SK-N-MC (cell line): ENCODE results near the gene BLID.

Experiments used
- DNase-seq: peaks from one replicate; pipeline ENCODE4 v3.0.0-alpha.2; 2011; ENCODE audit warnings: low read depth, low spot score
- H3K27ac ChIP-seq: fragments of 200-600 bp; sonication (generic); 2 replicates; pipeline ENCODE4 v1.5.1; 2016; ENCODE audit warnings: mixed run types
- H3K36me3 ChIP-seq: fragments of 200-600 bp; sonication (generic); 2 replicates; pipeline ENCODE4 v1.6.1; 2017; ENCODE audit warnings: antibody characterized with exemption, low read length, mixed read lengths; ENCODE audit not compliant: insufficient read depth
- H3K4me3 ChIP-seq: fragments of 200-600 bp; sonication (generic); 2 replicates; pipeline ENCODE4 v1.5.1; 2016
- H3K9ac ChIP-seq: fragments of 200-600 bp; sonication (generic); 2 replicates; pipeline ENCODE4 v1.8.0; 2017; ENCODE audit warnings: mixed run types, mixed read lengths; ENCODE audit not compliant: insufficient read length
- H3K9me3 ChIP-seq: fragments of 200-600 bp; sonication (generic); 2 replicates; pipeline ENCODE4 v1.6.1; 2017; ENCODE audit warnings: low read depth, mild to moderate bottlenecking, antibody characterized with exemption, low read length, moderate library complexity, mixed read lengths
- EZH2 ChIP-seq: fragments of 200-600 bp; sonication (generic); IDR thresholded peaks from one replicate; pipeline ENCODE4 v1.6.1; 2017; ENCODE audit warnings: antibody characterized with exemption
- FOXP2 ChIP-seq: optimal IDR thresholded peaks from 2 replicates; pipeline ENCODE3; 2011; ENCODE audit warnings: mild to moderate bottlenecking, moderate library complexity; ENCODE audit not compliant: insufficient read depth; ENCODE audit errors: extremely low read length, control extremely low read depth
- POLR2AphosphoS5 ChIP-seq: IDR thresholded peaks from 2 replicates; pipeline ENCODE4 v1.6.1; 2012; ENCODE audit warnings: mild to moderate bottlenecking, low read depth, low read length, borderline replicate concordance

BLID gene, protein sequence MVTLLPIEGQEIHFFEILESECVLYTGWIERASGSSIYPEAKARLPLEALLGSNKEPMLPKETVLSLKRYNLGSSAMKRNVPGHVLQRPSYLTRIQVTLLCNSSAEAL

DNA sequence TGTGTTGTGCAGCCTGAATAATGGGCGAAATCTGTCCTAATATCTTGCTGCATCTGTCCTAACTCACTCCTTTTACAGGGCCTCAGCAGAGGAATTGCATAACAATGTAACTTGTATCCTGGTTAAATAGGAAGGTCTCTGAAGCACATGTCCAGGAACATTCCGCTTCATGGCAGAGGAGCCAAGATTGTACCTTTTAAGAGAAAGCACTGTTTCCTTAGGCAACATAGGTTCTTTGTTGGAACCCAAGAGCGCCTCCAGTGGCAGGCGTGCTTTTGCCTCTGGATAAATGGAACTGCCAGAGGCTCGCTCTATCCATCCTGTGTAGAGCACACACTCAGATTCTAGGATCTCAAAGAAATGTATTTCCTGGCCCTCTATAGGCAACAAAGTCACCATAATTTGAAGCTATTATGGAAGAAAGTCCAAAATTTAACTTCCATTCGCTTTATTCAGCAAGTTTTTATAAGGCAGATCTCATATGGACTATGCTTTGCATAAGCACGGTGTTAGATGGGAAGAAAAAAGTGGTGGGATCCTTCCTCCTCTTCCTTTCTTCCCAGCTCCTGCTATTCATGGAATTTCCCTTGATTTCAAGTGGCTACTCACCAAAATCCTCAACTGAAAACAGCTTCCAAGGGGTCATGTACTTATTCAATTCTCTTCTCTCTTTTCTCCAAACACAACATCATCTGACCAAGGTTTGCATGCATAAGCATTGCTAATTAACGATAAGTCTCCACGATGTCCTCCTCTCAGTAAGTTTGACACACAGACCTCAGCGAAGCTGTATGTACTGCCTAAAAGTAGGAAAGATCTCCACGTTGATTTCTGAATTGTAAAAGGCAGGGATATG is at the start of gene BLID:
TSS of gene BLID (minus strand) at position 692 of the 856 bp plus-strand sequence. CDS start at position 399, 293 bp downstream.
- H3K9ac ChIP-seq = no peak within 1 kb of the TSS
- H3K9me3 ChIP-seq = no peaks in the 10 kb centered on the region
- H3K36me3 ChIP-seq = no peaks in the 10 kb centered on the region
- no peak within 1 kb of the TSS for H3K4me3 ChIP-seq
- H3K27ac ChIP-seq = no peak within 1 kb of the TSS
- TF ChIP-seq EZH2 = no peak
- no peak for TF ChIP-seq POLR2AphosphoS5
- no peak for TF ChIP-seq FOXP2
- DNase-seq = no peak

DNA sequence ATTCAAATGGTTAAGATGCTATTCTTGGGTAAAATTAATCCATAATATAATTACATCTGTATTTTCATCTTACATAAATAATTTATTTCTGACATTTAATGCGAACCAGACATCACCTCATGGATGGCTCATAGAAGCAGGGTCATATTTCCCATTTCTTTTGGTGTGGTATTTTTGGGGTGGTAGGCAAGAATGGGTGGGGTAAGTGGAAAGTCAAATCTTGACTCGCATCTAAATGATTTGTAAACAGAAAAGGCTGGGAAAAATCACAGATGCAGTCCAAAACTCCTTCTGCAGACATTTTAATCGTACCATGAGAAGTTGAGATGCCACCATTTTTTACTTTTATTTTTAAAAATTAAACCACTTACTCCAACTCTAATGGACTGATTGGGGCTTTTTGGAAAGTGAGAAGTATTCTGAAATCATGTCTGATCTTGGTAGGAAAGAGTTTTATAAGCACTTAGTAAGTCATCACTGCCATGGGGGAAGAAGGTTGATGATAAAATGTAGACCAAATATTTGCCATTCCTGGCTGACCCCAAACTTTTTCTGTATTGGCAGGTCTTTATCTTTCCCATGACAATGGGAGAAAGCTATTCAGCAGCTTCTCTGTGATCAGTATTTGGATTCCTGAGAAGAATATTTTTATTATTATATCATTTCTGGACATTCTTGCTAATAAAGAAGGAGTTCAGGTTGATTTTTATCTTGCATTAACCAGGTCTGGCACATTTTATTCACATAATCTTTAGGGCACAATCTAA is 47.2 kb upstream of the BLID start:
- no peaks in the 10 kb centered on the region for H3K9me3 ChIP-seq
- no peak overlapping the region for H3K9ac ChIP-seq
- no peak overlapping the region for H3K27ac ChIP-seq
- no peak for TF ChIP-seq EZH2
- TF ChIP-seq FOXP2 = no peak
- no peak for TF ChIP-seq POLR2AphosphoS5
- H3K4me3 ChIP-seq = no peak overlapping the region
- no peaks in the 10 kb centered on the region for H3K36me3 ChIP-seq
- DNase-seq = no peak

DNA sequence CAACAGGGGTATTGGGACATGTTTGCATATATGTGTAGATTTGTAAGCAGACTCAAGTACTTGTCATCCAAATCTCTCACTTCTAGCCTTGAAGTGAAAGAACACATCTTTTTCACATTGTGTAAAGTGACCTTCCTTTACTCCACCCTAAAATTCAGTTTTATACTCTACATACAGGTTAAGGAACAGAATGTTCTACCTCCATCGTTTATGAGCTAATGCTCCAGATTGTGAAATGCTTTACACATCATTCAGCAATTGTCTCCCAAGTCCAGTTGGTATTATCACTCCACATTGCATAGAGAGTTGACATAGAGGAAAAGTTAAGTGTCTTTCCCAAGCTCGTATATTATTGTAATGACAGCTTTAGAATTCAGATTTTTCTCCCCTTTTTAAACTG is 46.1 kb upstream of the BLID start:
- no peaks in the 10 kb centered on the region for H3K9me3 ChIP-seq
- DNase-seq = no peak
- H3K4me3 ChIP-seq = no peak overlapping the region
- no peaks in the 10 kb centered on the region for H3K36me3 ChIP-seq
- no peak overlapping the region for H3K27ac ChIP-seq
- no peak overlapping the region for H3K9ac ChIP-seq
- no peak for TF ChIP-seq EZH2
- no peak for TF ChIP-seq FOXP2
- TF ChIP-seq POLR2AphosphoS5 = no peak

DNA sequence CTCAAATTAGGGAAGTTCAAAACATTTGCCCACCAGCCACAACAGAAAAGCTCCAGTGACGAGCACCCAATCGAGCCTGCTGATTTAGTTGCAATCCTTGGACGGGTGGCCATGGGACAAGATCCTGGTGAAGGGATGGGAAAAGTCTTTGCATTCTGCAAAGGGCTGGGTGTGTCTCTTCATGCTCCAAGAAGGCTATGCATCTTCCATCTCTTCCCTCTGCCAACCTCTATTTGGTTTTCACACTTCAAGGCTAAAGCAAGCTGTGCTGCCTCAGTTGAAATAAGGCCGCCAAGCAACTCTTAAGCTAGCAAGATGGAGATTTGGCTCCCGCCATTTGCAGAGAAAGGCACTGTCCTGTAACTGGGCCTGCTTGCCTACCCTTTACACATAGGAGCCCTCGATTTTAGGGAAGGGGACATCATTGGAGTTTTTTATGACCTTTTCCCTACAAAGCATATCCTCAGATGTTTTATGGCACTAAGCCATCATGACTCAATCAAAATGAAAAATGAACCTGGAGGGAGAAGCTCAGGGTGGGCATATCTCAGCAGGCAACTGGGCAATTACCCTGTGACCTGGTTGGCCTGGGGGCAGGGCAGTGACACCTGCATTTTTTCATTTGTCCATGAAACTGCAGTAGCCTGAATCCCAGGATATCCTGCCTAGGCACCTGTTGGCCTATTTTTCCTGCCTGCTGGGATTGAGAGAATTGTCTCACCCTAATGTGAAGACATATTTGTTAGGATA is 45.0 kb upstream of the BLID start:
- TF ChIP-seq FOXP2 (no peak), EZH2 (no peak), POLR2AphosphoS5 (no peak)
- H3K9me3 ChIP-seq = no peaks in the 10 kb centered on the region
- no peaks in the 10 kb centered on the region for H3K36me3 ChIP-seq
- no peak for DNase-seq
- H3K9ac ChIP-seq = no peak overlapping the region
- no peak overlapping the region for H3K4me3 ChIP-seq
- H3K27ac ChIP-seq = no peak overlapping the region

DNA sequence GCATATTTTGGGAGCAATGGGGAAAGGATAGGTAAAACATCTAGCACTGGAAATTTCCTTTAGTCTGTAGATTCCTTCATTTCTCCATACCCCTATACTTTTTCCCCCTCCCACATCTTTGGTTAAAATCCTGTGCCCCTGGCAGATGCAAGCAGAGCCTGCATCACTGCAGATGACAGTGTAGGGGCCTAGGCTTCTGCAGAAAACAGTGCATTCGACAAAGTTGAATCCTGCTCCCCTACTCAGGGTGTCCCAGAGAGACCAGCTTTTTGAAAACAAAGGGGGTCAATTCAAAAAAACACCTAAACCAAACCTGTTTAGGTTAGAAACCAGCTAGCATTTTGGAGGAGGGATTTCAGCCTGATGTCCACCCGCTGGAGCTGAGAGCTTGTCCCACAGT is 43.8 kb upstream of the BLID start:
- no peak overlapping the region for H3K4me3 ChIP-seq
- no peak overlapping the region for H3K27ac ChIP-seq
- no peak for DNase-seq
- no peak for TF ChIP-seq POLR2AphosphoS5
- TF ChIP-seq FOXP2 = no peak
- no peak for TF ChIP-seq EZH2
- no peak overlapping the region for H3K9ac ChIP-seq
- H3K9me3 ChIP-seq = no peaks in the 10 kb centered on the region
- no peaks in the 10 kb centered on the region for H3K36me3 ChIP-seq

DNA sequence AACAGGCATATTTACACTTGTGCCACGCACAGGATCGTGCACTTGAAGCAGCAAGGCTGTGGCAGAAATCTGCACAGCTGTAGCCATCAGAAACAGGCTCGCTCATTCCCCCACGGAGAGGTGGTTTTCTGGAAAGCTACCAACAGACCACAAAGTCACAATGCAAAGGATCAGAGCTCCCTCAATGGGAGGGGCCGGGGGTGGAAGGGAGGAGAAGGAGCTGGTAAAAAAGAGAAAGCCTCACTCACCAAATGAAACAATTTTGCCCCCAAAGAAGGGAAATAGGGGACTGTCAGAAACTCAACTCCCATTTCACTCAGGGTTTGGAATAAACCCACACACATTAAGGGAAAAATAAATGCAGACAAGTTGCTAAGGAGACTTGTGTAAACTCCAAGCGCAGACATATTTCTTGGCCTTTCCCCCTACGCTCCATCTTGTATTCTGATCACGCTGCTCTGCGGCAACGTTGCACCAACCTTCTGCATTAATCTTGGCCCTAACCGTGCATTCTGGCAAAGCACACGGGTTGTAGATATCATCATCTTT is 43.2 kb upstream of the BLID start:
- no peaks in the 10 kb centered on the region for H3K36me3 ChIP-seq
- H3K9ac ChIP-seq = no peak overlapping the region
- H3K9me3 ChIP-seq = no peaks in the 10 kb centered on the region
- no peak overlapping the region for H3K27ac ChIP-seq
- no peak overlapping the region for H3K4me3 ChIP-seq
- TF ChIP-seq FOXP2 = no peak
- TF ChIP-seq EZH2 = no peak
- no peak for TF ChIP-seq POLR2AphosphoS5
- no peak for DNase-seq

DNA sequence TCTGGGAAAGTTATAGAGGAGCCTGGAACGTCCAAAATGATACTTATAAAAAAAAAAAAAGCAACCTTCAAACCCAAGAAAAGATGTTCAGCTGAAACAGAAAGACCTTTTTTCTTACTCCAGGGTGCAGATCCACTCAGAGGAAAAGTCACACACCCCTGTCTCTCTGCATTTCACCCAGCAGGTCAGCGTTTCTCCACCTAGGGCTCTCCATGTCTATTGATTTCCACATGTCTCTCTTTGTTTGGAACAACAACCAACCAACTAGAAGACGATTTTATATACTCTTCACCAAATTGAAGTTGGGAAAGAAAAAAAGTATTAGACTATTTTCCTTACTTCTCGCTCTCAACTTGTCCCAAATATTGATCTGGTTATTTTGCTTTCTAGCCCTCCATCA is 42.2 kb upstream of the BLID start:
- Histone ChIP-seq H3K36me3 (no peaks in the 10 kb centered on the region), H3K4me3 (no peak overlapping the region), H3K27ac (no peak overlapping the region), H3K9me3 (no peaks in the 10 kb centered on the region), H3K9ac (no peak overlapping the region)
- no peak for TF ChIP-seq FOXP2
- TF ChIP-seq EZH2 = no peak
- no peak for TF ChIP-seq POLR2AphosphoS5
- DNase-seq = no peak

DNA sequence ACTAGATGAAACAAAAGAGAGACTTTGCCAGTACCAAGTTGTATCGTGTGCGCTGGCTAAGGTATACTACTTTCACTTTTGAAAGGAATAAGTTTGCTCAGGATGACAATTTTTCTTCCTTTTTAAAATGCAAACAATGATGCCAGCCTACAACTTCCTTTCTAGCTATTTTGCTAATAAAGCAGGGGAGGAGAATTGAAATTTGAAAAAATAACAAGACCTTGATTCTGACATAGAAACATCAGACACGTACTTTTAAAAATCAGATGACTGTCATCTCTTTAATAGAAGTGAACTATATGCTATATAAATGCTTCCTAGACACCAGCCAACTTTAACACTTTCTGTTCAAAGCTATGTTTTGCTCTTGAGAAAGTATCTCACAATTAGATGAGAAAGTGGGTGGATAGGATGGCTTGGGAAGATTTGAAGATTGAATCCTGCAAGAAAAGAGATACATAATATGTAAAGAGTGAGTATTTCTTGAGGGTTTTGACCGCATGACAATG is 41.7 kb upstream of the BLID start:
- Histone ChIP-seq H3K4me3 (peak overlapping the region; percentile 36; the same call in 1 of the 2 replicates), H3K9me3 (no peaks in the 10 kb centered on the region), H3K9ac (no peak overlapping the region), H3K27ac (no peak overlapping the region), H3K36me3 (no peaks in the 10 kb centered on the region)
- DNase-seq = no peak
- TF ChIP-seq EZH2 = no peak
